Adrenal gland (tissue), 5 donors: ENCODE results near the gene AMDHD2.

Source experiments
- POLR2A ChIP-seq, 2 donors: fragments of 450-650 bp; IDR thresholded peaks; one replicate each; pipeline ENCODE4 v1.6.1; 2017; ENCODE audit warnings: antibody characterized with exemption in 2 of 2, mild to moderate bottlenecking in 2 of 2, moderate library complexity in 1 of 2
- TF ChIP-seq, protein P1 (sequence below), 6 experiments: fragments of 450-650 bp in 4 of 6; fragments of 200-600 bp in 2 of 6; sonication (generic) in 1 of 6; IDR thresholded peaks; 1 replicate in 5 of 6; 2 replicates in 1 of 6; pipeline versions ENCODE4 v1.5.1 to v1.8.0; 2016 to 2021; ENCODE audit warnings: antibody characterized with exemption in 6 of 6, mild to moderate bottlenecking in 2 of 6, moderate library complexity in 1 of 6
- donor health status: DM: no; HTN: no; CAD: no.

DNA sequence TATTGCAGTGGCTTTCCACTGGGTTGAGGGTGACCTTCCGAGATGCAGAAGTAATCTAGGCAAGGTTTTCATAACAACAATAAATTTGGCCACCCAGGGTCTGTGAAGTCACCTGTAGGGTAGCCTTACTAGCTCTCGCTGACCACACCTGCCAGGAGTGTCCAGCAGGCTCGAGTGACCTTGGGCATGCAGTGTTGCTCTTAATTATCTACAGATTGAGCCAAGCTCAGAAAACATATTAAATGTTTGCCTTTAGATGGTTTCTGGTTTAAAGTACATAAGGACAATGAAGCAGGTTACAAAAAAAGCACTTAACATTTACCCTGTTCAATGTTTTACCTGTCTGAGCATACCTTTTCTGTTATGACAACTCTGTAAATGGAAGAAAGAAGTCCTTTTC is 43.4 kb upstream of the AMDHD2 start:
- TF ChIP-seq, protein P1, sequence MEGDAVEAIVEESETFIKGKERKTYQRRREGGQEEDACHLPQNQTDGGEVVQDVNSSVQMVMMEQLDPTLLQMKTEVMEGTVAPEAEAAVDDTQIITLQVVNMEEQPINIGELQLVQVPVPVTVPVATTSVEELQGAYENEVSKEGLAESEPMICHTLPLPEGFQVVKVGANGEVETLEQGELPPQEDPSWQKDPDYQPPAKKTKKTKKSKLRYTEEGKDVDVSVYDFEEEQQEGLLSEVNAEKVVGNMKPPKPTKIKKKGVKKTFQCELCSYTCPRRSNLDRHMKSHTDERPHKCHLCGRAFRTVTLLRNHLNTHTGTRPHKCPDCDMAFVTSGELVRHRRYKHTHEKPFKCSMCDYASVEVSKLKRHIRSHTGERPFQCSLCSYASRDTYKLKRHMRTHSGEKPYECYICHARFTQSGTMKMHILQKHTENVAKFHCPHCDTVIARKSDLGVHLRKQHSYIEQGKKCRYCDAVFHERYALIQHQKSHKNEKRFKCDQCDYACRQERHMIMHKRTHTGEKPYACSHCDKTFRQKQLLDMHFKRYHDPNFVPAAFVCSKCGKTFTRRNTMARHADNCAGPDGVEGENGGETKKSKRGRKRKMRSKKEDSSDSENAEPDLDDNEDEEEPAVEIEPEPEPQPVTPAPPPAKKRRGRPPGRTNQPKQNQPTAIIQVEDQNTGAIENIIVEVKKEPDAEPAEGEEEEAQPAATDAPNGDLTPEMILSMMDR (IDR thresholded peaks at IDR 0.05): no peak
- no peak for TF ChIP-seq POLR2A (IDR thresholded peaks at IDR 0.05)
